ENCODE data around the gene CRADD.

Gene CRADD

DNA sequence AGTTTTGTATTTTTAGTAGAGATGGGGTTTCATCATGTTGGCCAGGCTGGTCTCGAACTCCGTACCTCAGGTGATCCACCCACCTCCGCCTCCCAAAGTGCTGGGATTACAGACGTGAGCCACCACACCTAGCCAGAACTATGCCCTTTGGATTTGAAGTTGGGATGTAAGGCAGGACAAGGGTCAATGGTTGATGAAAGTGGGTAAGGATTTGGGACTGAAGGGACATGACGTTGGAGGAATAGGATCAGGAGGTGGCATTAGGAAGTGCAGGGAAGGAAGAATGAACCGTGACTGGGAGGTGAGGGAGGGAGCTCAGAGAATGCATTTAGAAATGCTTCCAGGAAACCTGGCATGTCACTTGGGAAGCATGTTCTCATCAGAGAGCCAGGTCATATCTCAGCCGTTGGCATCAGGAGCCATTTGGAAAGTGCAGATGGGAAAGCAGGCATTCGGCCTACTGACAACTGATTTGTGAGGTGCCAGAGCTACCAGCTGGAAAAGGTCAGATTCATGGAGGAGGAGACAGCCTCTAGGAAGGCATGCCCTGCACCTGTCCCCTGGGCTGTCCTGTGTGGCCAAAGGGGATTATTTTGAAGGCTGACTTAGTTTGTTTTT is 2.2 kb downstream of the CRADD start:
- TF ChIP-seq, protein P1, sequence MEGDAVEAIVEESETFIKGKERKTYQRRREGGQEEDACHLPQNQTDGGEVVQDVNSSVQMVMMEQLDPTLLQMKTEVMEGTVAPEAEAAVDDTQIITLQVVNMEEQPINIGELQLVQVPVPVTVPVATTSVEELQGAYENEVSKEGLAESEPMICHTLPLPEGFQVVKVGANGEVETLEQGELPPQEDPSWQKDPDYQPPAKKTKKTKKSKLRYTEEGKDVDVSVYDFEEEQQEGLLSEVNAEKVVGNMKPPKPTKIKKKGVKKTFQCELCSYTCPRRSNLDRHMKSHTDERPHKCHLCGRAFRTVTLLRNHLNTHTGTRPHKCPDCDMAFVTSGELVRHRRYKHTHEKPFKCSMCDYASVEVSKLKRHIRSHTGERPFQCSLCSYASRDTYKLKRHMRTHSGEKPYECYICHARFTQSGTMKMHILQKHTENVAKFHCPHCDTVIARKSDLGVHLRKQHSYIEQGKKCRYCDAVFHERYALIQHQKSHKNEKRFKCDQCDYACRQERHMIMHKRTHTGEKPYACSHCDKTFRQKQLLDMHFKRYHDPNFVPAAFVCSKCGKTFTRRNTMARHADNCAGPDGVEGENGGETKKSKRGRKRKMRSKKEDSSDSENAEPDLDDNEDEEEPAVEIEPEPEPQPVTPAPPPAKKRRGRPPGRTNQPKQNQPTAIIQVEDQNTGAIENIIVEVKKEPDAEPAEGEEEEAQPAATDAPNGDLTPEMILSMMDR (IDR thresholded peaks at IDR 0.05; ENCODE audit: insufficient read depth, missing control alignments), result no peak
- no peak for FAIRE-seq
- no peak for DNase-seq (ENCODE audit: insufficient read length, low spot score)

DNA sequence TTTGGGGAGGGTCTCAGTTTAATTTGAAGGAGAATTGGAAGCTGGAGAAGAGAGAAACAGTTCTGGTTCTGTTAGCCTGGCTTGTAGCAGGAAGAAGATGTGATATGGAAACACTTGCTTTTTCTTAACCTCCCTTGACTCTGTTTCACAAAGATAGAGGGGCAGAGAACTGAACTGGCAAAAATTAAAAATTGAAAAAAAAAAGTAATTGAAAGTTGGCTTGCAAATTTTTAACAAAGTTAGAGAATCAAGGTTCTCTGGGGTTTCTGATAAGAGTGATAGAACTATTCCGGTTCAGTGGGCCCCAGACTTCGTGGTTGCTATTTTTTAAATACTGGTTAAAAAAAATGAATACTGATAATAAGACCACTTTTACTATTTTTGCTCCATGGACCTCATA is 2.8 kb downstream of the CRADD start:
- DNase-seq (ENCODE audit: insufficient read length, low spot score) (no peak), FAIRE-seq (no peak)
- TF ChIP-seq, protein P1 (IDR thresholded peaks at IDR 0.05; ENCODE audit: insufficient read depth, missing control alignments), result no peak

DNA sequence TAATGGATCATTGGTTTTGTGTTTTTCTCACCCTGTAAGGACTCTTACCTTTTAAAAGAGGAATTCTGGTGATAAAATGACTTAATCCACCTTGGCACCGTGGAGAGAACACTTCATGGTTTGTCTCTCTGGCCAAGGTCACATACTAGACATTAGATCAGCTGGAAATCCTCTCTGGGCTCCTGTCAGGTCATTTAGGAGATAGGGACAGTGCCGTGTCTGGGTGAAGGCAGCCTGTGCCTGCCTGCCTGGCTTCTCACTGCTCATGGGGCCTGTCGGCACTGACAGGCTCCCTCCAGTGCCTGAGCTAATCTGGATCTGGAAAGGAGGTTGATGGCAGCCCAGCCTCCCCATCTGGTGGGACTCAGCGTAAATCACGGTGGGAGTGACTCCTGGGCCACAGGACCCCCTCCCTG is 5.7 kb downstream of the CRADD start:
- no peak for DNase-seq (ENCODE audit: insufficient read length, low spot score)
- FAIRE-seq, result no peak
- TF ChIP-seq, protein P1 (IDR thresholded peaks at IDR 0.05; ENCODE audit: insufficient read depth, missing control alignments), result no peak

DNA sequence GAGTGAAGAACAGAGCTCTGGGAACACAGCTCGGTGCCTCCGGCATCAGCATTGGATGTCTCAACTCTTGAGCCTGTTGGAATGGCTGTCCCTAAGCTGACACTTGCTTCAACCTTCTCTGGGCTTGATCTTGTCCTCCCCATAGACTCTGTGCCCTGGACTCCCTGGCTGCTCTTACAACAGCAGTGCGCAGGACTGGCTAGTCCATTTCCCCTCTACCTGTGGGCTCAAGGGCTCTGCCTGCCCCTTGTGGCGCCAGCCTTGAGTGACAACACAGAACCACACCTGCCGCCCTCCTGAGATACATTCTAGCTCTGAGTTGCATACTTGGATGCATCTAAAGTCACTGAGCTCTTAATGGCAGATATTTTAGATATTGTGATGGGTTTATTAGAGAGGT is 6.2 kb downstream of the CRADD start:
- FAIRE-seq (no peak), DNase-seq (ENCODE audit: insufficient read length, low spot score) (no peak)
- TF ChIP-seq, protein P1 (IDR thresholded peaks at IDR 0.05; ENCODE audit: insufficient read depth, missing control alignments), result no peak

DNA sequence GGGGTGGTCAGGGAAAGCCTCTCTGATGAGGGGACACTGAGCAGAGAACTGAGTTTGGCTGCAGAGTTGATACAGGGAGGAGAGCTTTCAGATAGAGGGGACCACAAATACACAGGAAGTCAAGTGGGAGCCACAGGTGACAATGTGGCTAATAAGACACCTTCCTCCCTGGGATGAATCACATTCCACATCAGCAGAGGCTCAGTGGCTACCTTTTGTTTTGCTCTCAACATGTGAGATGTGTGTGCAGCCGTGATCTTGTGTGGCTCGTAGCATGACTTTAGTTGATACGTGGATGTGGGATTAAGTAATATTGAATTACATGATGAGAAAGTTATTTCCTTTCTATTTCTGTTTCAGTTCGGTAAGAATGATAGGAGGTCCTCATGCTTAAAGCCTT is 7.5 kb downstream of the CRADD start:
- FAIRE-seq (no peak), DNase-seq (ENCODE audit: insufficient read length, low spot score) (no peak)
- TF ChIP-seq, protein P1 (IDR thresholded peaks at IDR 0.05; ENCODE audit: insufficient read depth, missing control alignments), result no peak

DNA sequence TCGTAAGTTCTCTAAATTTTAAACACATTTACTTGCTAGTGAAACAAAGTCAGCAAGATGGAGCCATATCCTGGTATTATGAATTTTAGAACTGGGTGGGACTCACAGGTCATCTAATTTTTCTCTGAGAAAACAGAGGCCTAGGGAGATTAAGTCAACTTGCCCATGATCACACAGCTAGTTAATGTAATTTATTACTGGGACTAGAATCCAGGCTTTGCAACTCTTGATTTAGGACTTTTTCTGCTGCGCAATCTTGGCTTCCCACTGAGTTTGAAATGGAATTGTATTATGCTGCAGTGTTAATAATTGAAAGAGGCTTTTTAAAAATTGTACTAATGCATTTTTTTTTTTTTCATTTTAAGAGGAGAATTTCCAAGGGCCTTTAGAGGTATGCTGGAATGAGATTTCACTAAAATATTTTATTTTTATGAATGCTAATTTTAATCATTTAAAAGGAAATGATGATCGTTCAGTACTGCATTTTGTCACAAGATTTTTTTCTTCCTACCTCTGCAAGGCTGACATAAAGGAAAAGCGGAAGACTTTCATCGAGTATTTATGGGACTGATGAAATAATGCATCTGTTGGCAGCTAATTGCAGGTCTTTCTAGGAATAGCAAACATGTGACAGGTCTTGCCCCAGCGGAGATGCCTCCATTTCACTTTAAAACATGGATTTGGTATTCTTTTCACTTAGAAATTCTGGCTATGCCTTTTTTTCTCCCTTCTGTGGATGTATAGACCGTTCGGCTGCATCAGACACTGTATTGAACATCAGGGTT is 9.6 kb downstream of the CRADD start:
- DNase-seq (ENCODE audit: insufficient read length, low spot score), result no peak
- no peak for FAIRE-seq
- TF ChIP-seq, protein P1 (IDR thresholded peaks at IDR 0.05; ENCODE audit: insufficient read depth, missing control alignments), result no peak
